Measurements from ENCODE around the gene PHACTR2.

DNA sequence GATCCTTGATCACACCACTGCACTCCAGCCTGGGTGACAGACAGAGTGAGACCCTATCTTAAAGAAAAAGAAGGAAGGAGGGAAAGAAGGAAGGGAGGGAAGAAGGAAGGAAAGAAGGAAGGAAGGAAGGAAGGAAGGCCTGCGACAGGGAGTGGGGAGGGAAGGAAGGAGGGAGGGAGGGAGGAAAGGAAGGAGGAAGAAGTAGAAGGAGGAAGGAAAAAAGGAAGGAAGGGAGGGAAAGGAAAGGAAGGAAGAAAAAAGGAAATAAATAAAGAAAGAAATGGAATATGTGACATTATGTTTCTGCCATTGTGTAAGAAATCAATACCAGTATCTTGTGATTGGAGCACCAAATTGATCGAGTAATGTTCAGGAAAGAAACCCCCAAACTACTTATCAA, 16.2 kb downstream of the PHACTR2 start:
- TF ChIP-seq, protein P1, sequence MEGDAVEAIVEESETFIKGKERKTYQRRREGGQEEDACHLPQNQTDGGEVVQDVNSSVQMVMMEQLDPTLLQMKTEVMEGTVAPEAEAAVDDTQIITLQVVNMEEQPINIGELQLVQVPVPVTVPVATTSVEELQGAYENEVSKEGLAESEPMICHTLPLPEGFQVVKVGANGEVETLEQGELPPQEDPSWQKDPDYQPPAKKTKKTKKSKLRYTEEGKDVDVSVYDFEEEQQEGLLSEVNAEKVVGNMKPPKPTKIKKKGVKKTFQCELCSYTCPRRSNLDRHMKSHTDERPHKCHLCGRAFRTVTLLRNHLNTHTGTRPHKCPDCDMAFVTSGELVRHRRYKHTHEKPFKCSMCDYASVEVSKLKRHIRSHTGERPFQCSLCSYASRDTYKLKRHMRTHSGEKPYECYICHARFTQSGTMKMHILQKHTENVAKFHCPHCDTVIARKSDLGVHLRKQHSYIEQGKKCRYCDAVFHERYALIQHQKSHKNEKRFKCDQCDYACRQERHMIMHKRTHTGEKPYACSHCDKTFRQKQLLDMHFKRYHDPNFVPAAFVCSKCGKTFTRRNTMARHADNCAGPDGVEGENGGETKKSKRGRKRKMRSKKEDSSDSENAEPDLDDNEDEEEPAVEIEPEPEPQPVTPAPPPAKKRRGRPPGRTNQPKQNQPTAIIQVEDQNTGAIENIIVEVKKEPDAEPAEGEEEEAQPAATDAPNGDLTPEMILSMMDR (IDR thresholded peaks at IDR 0.05 in 2 of 3, conservative IDR thresholded peaks at IDR 0.05 in 1 of 3; ENCODE audit: control insufficient read depth in 2 of 3, extremely low read depth in 1 of 3, insufficient read depth in 1 of 3, low read depth in 3 of 3, low read length in 3 of 3) = no peak
- TF ChIP-seq EP300 (IDR thresholded peaks at IDR 0.05; ENCODE audit: borderline replicate concordance in 1 of 2, control insufficient read depth in 1 of 2, low read depth in 2 of 2, low read length in 2 of 2) (no peak), NRF1 (conservative IDR thresholded peaks at IDR 0.05; ENCODE audit: low read depth, low read length) (no peak), SMAD1 (IDR thresholded peaks at IDR 0.05; ENCODE audit: low read depth, partially characterized antibody) (no peak), EZH2 (IDR thresholded peaks at IDR 0.05; ENCODE audit: borderline replicate concordance, control insufficient read depth, low read depth, low read length) (no peak), NFYB (IDR thresholded peaks at IDR 0.05; ENCODE audit: insufficient read depth, low read depth, low read length) (no peak), CHD4 (IDR thresholded peaks at IDR 0.05) (no peak), ESRRA (IDR thresholded peaks at IDR 0.05; ENCODE audit: low read length) (no peak), BHLHE40 (IDR thresholded peaks at IDR 0.05; ENCODE audit: borderline replicate concordance in 1 of 2, low read depth in 2 of 2, low read length in 1 of 2) (no peak), FOXK2 (IDR thresholded peaks at IDR 0.05) (no peak)
- TF ChIP-seq, protein P2, sequence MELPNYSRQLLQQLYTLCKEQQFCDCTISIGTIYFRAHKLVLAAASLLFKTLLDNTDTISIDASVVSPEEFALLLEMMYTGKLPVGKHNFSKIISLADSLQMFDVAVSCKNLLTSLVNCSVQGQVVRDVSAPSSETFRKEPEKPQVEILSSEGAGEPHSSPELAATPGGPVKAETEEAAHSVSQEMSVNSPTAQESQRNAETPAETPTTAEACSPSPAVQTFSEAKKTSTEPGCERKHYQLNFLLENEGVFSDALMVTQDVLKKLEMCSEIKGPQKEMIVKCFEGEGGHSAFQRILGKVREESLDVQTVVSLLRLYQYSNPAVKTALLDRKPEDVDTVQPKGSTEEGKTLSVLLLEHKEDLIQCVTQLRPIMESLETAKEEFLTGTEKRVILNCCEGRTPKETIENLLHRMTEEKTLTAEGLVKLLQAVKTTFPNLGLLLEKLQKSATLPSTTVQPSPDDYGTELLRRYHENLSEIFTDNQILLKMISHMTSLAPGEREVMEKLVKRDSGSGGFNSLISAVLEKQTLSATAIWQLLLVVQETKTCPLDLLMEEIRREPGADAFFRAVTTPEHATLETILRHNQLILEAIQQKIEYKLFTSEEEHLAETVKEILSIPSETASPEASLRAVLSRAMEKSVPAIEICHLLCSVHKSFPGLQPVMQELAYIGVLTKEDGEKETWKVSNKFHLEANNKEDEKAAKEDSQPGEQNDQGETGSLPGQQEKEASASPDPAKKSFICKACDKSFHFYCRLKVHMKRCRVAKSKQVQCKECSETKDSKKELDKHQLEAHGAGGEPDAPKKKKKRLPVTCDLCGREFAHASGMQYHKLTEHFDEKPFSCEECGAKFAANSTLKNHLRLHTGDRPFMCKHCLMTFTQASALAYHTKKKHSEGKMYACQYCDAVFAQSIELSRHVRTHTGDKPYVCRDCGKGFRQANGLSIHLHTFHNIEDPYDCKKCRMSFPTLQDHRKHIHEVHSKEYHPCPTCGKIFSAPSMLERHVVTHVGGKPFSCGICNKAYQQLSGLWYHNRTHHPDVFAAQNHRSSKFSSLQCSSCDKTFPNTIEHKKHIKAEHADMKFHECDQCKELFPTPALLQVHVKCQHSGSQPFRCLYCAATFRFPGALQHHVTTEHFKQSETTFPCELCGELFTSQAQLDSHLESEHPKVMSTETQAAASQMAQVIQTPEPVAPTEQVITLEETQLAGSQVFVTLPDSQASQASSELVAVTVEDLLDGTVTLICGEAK (IDR thresholded peaks at IDR 0.05; ENCODE audit: borderline replicate concordance) = no peak
